ENCODE data around the gene AGAP3.

AGAP3 gene

GRCh38 chr7:151138153-151138851 is 52.0 kb downstream of the AGAP3 start:
- DNase-seq: no peak

- DNase-seq: no peak
Observed at GRCh38 chr7:151139071-151139790, 53.0 kb downstream of the AGAP3 start.

DNA sequence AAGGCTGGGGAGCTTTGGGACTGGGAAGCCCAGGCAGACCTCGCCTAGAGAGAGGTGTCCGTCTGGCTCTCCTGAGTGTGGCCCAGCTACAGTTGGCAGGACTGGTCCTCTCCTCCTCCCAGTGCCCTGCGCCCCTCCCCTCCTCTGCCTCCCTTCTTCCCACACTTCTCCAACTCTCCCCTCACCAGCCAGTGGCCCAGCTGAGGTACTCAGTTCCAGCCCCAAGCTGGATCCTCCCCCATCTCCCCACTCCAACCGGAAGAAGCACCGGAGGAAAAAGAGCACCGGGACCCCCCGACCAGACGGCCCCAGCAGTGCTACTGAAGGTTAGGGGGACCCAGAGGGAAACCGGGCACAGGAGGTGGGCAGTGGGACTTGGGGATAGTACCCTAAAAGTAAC is 53.5 kb downstream of the AGAP3 start:
- no peak for DNase-seq

DNA sequence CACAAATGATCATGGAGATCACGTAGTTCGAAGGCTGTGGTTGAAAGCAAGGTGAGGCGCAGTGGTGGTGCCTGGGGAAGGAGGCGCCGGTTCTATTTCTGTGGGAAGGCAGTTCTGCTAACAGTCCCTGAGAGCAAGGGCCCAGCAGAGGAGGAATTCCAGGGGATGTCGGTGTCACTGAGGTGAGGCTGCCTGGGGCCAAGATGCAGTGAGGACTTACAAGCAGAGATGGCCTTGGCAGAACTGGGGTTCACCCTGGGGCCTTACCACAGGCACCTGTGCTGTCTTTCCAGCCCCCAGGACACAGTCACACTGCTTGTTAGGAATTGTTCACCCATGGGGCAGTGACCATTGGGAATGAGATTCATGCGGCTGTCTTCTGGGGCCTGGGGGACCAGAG is 54.6 kb downstream of the AGAP3 start:
- no peak for DNase-seq

GRCh38 chr7:151141311-151141854 is 55.1 kb downstream of the AGAP3 start:
- DNase-seq: no peak

GRCh38 chr7:151141855-151142685 is 55.8 kb downstream of the AGAP3 start:
- DNase-seq: no peak

- DNase-seq: no peak
Observed at GRCh38 chr7:151142686-151143040, 56.4 kb downstream of the AGAP3 start.

DNA sequence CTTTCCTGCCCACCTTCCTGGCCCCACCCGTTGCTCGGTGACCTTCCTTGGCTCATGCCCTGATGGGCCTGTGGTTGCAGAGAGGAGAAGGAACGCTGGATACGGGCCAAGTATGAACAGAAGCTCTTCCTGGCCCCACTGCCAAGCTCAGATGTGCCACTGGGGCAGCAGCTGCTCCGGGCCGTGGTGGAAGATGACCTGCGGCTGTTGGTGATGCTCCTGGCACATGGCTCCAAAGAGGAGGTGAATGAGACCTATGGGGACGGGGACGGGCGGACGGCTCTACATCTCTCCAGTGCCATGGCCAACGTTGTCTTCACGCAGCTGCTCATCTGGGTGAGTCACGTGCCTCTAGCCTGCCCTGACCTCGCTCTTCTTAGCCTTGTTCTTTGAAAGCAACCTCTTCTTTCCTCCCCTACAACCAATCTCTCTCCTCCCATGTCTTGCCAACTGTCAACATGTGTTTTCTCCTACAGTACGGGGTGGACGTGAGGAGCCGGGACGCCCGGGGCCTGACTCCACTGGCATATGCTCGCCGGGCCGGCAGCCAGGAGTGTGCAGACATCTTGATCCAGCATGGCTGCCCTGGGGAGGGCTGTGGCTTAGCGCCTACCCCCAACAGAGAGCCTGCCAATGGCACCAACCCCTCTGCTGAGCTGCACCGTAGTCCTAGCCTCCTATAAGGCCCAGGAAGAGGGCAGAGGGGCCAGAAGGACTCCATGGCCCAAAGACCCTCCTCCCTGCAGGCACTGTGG is 57.2 kb downstream of the AGAP3 start:
- no peak for DNase-seq

DNA sequence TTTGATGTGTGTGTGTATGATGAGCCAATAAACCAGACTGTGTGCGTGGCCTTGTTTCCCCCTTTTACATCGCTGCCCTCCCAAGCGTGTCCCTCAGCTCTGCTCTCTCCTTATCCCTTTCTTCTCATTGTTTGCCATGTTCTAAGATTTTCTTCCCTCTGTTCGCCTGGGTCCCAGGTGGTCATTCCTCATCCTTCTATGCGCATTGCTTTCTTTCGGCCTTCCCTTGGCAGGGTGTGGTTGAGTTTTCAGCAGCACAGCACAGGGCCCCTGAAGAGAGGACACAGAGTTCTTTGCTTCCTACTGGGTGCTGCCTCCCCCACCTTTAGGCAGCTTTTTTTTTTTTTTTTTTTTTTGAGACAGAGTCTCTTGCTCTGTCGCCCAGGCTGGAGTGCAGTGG is 58.1 kb downstream of the AGAP3 start:
- DNase-seq: no peak

- DNase-seq: no peak
Observed at GRCh38 chr7:151146761-151147160, 60.5 kb downstream of the AGAP3 start.

GRCh38 chr7:151148319-151149259 is 62.3 kb downstream of the AGAP3 start:
- no peak for DNase-seq

GRCh38 chr7:151150388-151150787 is 64.1 kb downstream of the AGAP3 start:
- no peak for DNase-seq

- no peak for DNase-seq
Observed at GRCh38 chr7:151152643-151153513, 66.6 kb downstream of the AGAP3 start.

GRCh38 chr7:151157645-151158329 is 71.5 kb downstream of the AGAP3 start:
- no peak for DNase-seq

- no peak for DNase-seq
Observed at GRCh38 chr7:151161757-151162156, 75.5 kb downstream of the AGAP3 start.

GRCh38 chr7:151166629-151167196 is 80.4 kb downstream of the AGAP3 start:
- DNase-seq: peak; percentile 14

GRCh38 chr7:151167197-151167961 is 81.1 kb downstream of the AGAP3 start, which contains the start of gene GBX1:
GBX1 (minus strand) TSS chr7:151167694; CDS start chr7:151167548, 146 bp downstream.
- peak; percentile 31 for DNase-seq

GRCh38 chr7:151168003-151168786 is 81.9 kb downstream of the AGAP3 start:
- DNase-seq: peak; percentile 74

All from stimulated activated CD4-positive, alpha-beta T cell treated with anti-CD3 and anti-CD28 coated beads, Interleukin-15, amount 100 ng/mL, for 24 hours (primary cell).